Body of pancreas (tissue), 4 donors: Measurements from ENCODE around the gene LANCL2. TPM values are rescaled to one million over a fixed set of nuclear protein-coding genes. Genes with fewer than 3 reads are reported as not detected.
"Not testable (repeated sequence)": the region's sequence is repeated elsewhere in the genome, so short reads cannot be mapped to it uniquely, and the experiment has no call there.

ENCODE experiments used
- ATAC-seq: fragments of 150-250 bp; one replicate; pipeline ENCODE4 v1.9.1; 2016
- DNase-seq, 4 donors: peaks; one replicate each; pipeline ENCODE4 v3.0.0-alpha.2; 2019
- H3K27ac ChIP-seq, 4 donors: fragments of 200-600 bp; sonication (generic); 1 replicate in 3 of 4; 2 replicates in 1 of 4; pipeline versions ENCODE4 v1.5.1 to v1.6.1; 2016 to 2019; ENCODE audit warnings: mild to moderate bottlenecking in 1 of 4, mixed read lengths in 1 of 4, moderate library complexity in 1 of 4
- H3K27me3 ChIP-seq, 2 donors: fragments of 200-600 bp; sonication (generic); one replicate each; pipeline ENCODE4 v1.6.0; 2016; ENCODE audit warnings: mild to moderate bottlenecking in 1 of 2
- H3K36me3 ChIP-seq, 2 donors: fragments of 200-600 bp; sonication (generic); replicated peaks in 1 of 2; 2 replicates each; pipeline ENCODE4 v1.5.1; 2016; ENCODE audit warnings: low read depth in 2 of 2; ENCODE audit not compliant: insufficient read depth in 1 of 2
- H3K4me1 ChIP-seq: fragments of 200-600 bp; sonication (generic); one replicate; pipeline ENCODE4 v1.6.0; 2016
- H3K4me3 ChIP-seq, 2 donors: fragments of 200-600 bp; sonication (generic); 1 replicate in 1 of 2; 2 replicates in 1 of 2; pipeline ENCODE4 v1.5.1; 2016 to 2019
- H3K9me3 ChIP-seq, 3 donors: fragments of 200-600 bp; sonication (generic); 1 replicate in 2 of 3; 2 replicates in 1 of 3; pipeline ENCODE4 v1.5.1; 2016
- POLR2A ChIP-seq, 3 donors: fragments of 450-650 bp; IDR thresholded peaks; one replicate each; pipeline ENCODE4 v1.6.1; 2016; ENCODE audit warnings: antibody characterized with exemption in 3 of 3, mild to moderate bottlenecking in 2 of 3
- WGBS, 2 donors: methylation state at CpG; one replicate each; pipeline ENCODE4 v1.1.5; 2017; 5-methylcytosine and 5-hydroxymethylcytosine counted together
- intact Hi-C: fragments of 100-400 bp; cut with DNase I; formaldehyde crosslinking; loops from one replicate; pipeline ENCODE4 v1.15.1; 2023
- total RNA-seq, 2 donors: library from RNA; depleted of rRNA; stranded (reverse); fragments of >200 nt; gene quantifications; one replicate each; pipeline ENCODE4 v1.1.0, GENCODE V29; 2016
- TF ChIP-seq, protein P1 (sequence below), 7 experiments: fragments of 450-650 bp in 4 of 7; fragments of 200-600 bp in 3 of 7; sonication (generic) in 3 of 7; IDR thresholded peaks; one replicate each; pipeline ENCODE4 v1.5.1; 2016 to 2019; ENCODE audit warnings: antibody characterized with exemption in 7 of 7

The LANCL2 gene
- total RNA-seq, 2 donors from 2014 or later, result 4.4 to 10.9 TPM

GRCh38 chr7:55409482-55410225 is 44.5 kb downstream of the LANCL2 start:
- Histone ChIP-seq H3K4me1 (peaks cover 23% of the 10 kb centered on the region), H3K4me3 (no peak overlapping the region), H3K36me3 (no peaks in the 10 kb centered on the region), H3K27ac (peak overlapping the region in 2 of 4 donors; percentile 3 to 7), H3K27me3 (no peaks in the 10 kb centered on the region), H3K9me3 (no peaks in the 10 kb centered on the region)
- TF ChIP-seq POLR2A (IDR thresholded peaks at IDR 0.05), result no peak
- TF ChIP-seq, protein P1, sequence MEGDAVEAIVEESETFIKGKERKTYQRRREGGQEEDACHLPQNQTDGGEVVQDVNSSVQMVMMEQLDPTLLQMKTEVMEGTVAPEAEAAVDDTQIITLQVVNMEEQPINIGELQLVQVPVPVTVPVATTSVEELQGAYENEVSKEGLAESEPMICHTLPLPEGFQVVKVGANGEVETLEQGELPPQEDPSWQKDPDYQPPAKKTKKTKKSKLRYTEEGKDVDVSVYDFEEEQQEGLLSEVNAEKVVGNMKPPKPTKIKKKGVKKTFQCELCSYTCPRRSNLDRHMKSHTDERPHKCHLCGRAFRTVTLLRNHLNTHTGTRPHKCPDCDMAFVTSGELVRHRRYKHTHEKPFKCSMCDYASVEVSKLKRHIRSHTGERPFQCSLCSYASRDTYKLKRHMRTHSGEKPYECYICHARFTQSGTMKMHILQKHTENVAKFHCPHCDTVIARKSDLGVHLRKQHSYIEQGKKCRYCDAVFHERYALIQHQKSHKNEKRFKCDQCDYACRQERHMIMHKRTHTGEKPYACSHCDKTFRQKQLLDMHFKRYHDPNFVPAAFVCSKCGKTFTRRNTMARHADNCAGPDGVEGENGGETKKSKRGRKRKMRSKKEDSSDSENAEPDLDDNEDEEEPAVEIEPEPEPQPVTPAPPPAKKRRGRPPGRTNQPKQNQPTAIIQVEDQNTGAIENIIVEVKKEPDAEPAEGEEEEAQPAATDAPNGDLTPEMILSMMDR (IDR thresholded peaks at IDR 0.05), result no peak
- DNase-seq (peak in 1 of 4 donors; percentile 31), ATAC-seq (no peak)
- intact Hi-C loops, result no loop called here
- 21 to 29% methylated on average over 3 of the region's 3 CpGs for WGBS, 2 donors

GRCh38 chr7:55410667-55411239 is 45.6 kb downstream of the LANCL2 start:
- TF ChIP-seq POLR2A (IDR thresholded peaks at IDR 0.05), result no peak

DNA sequence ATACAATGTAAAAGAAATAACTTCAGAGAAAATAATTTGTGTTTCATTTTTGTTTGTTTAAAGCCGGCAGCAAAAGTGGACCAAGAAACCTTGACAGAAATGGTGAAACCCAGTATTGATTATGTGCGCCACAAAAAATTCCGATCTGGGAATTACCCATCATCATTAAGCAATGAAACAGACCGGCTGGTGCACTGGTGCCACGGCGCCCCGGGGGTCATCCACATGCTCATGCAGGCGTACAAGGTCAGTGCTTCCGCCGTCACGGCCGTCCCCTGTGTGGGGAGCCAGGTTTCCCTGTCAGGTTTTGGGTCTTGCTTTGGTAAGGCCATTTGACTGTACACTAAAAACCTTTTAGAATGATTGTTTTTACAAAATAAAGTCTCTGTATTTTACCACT is 46.7 kb downstream of the LANCL2 start:
- intact Hi-C loops, result loop anchor here (2.0 kb wide), 1 partner anchor 133 kb away; no protein-coding TSS in a partner anchor
- Histone ChIP-seq H3K9me3 (no peaks in the 10 kb centered on the region), H3K36me3 (no peaks in the 10 kb centered on the region), H3K4me3 (no peak overlapping the region), H3K27me3 (no peaks in the 10 kb centered on the region), H3K27ac (no peak overlapping the region), H3K4me1 (peaks cover 15% of the 10 kb centered on the region)
- no peak for ATAC-seq
- WGBS, 2 donors, result 76 to 78% methylated on average over 12 of the region's 12 CpGs
- DNase-seq, result no peak
- no peak for TF ChIP-seq POLR2A (IDR thresholded peaks at IDR 0.05)
- TF ChIP-seq, protein P1 (IDR thresholded peaks at IDR 0.05), result no peak

More at GRCh38 chr7:55410667-55411239, 45.6 kb downstream of the LANCL2 start:
- Histone ChIP-seq H3K27me3 (no peaks in the 10 kb centered on the region), H3K9me3 (no peaks in the 10 kb centered on the region), H3K27ac (no peak overlapping the region), H3K4me3 (no peak overlapping the region), H3K4me1 (peaks cover 23% of the 10 kb centered on the region), H3K36me3 (no peaks in the 10 kb centered on the region)
- 83 to 87% methylated on average over 4 of the region's 4 CpGs for WGBS, 2 donors
- no peak for ATAC-seq
- no peak for DNase-seq
- intact Hi-C loops, result no loop called here

DNA sequence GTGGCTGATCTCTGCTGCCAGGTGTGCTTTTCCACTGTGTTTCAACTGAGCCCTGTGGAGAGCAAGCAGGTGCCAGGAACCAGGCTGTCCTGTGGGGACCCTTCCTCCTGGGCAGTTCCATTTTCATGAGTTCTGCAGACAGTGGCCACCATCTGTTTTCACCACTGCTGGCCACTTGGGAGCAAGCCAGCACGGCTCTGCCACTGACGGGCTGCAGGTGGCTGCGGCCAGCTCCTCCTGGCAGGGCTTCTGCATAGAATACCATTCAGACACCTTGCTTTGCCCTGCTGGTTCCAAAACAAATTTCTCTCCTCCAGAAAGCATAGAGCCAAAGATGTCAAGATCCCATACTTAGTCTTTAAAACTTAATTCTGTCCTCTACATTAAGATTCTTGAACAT is 48.3 kb downstream of the LANCL2 start:
- H3K4me3 ChIP-seq, result no peak overlapping the region
- 56 to 80% methylated on average over 1 to 3 of the region's 3 CpGs for WGBS, 2 donors
- peaks cover 11% of the 10 kb centered on the region for H3K4me1 ChIP-seq
- no peaks in the 10 kb centered on the region for H3K27me3 ChIP-seq
- intact Hi-C loops, result loop anchor here (2.0 kb wide), 1 partner anchor 135 kb away; no protein-coding TSS in a partner anchor
- no peaks in the 10 kb centered on the region for H3K36me3 ChIP-seq
- no peaks in the 10 kb centered on the region for H3K9me3 ChIP-seq
- no peak for ATAC-seq
- no peak overlapping the region for H3K27ac ChIP-seq
- peak in 1 of 4 donors; percentile 72 for DNase-seq
- TF ChIP-seq, protein P1 (IDR thresholded peaks at IDR 0.05), result no peak
- TF ChIP-seq POLR2A (IDR thresholded peaks at IDR 0.05), result no peak

DNA sequence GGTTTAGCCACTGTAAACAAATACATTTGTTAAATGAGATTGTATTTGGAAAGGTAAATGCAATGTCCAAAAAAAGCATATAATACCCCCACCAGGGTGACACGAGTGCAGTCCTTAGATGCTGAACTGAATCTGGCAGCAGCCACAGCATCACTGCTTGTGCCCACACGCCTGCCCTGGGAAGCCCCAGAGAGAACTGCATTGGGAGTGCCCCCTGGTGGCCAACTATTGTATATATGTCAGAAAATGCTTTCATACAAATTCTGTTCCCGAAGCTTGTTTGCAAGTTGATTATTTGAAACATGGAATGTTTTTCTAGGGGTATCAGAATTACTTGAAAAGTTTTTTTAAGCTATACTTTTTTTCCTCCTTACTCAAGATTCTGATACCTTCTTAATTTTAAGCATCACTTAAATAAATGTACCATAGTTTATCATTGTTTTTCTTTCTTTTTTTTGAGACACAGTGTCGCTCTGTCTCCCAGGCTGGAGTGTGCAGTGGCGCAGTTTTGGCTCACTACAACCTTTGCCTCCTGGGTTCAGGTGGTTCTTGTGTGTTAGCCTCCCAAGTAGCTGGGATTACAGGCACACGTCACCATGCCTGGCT is 50.1 kb downstream of the LANCL2 start:
- 29 to 32% methylated on average over 6 of the region's 6 CpGs for WGBS, 2 donors
- no peaks in the 10 kb centered on the region for H3K36me3 ChIP-seq
- ATAC-seq, result peak; percentile 79
- H3K4me1 ChIP-seq, result no peaks in the 10 kb centered on the region
- no peaks in the 10 kb centered on the region for H3K27me3 ChIP-seq
- DNase-seq, result peak; percentile 84 to 86 (median 84)
- TF ChIP-seq, protein P1 (IDR thresholded peaks at IDR 0.05), result peak; percentile 64 to 83 (median 67)
- TF ChIP-seq POLR2A (IDR thresholded peaks at IDR 0.05), result no peak
- no peak overlapping the region for H3K4me3 ChIP-seq
- H3K9me3 ChIP-seq, result no peaks in the 10 kb centered on the region
- H3K27ac ChIP-seq, result no peak overlapping the region
- intact Hi-C loops, result no loop called here

DNA sequence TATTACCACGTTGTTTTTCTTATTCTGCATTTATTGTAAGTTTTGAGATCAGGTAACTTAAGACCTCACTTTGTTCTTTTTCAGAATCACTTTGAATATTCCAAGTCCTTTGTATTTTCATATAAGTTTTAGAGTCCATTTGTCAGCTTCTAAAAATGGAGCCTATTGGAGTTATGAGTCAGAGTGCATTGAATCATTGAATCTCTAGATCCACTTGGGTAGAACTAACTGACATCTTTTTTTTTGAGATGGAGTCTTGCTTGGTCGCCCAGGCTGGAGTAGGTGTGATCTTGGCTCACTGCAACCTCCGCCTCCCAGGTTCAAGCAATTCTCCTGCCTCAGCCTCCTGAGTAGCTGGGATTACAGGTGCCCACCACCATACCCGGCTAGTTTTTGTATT is 52.3 kb downstream of the LANCL2 start:
- H3K27me3 ChIP-seq, intact Hi-C loops, ATAC-seq, H3K4me1 ChIP-seq, DNase-seq, H3K27ac ChIP-seq, H3K36me3 ChIP-seq, H3K4me3 ChIP-seq, H3K9me3 ChIP-seq: not testable (repeated sequence)
- WGBS, 2 donors, result 76 to 83% methylated on average over 4 of the region's 4 CpGs
